GM12878 (cell line): ENCODE data around the gene SIMC1. TPM values are rescaled to one million over a fixed set of nuclear protein-coding genes. Genes with fewer than 3 reads are reported as not detected.

Experiments used
- ATAC-seq: fragments of 200-7000 bp; cut with Tn5 transposase; 3 replicates; pipeline ENCODE4 v1.9.1; 2020; ENCODE audit warnings: mild to moderate bottlenecking, moderate library complexity
- BruUV-seq: library from RNA; stranded (reverse); fragments of 400-500 nt; replicated peaks from 2 replicates; lab custom pipeline; 2021; lab: Mats Ljungman, UMichigan
- CTCF ChIA-PET: fragments of 300-600 bp; sonication (Branson Sonifier 250); formaldehyde crosslinking; extraction: SDS; loops from one replicate; lab custom pipeline; 2021; ENCODE audit warnings: inconsistent platforms; lab: Yijun Ruan, JAX
- POLR2A ChIA-PET: fragments of 350-600 bp; formaldehyde crosslinking; extraction: SDS; loops from one replicate; lab custom pipeline; 2021; ENCODE audit warnings: inconsistent platforms; lab: Charles Lee
- RAD21 ChIA-PET: fragments of 300-600 bp; sonication (Branson Sonifier 250); formaldehyde crosslinking; loops from one replicate; lab custom pipeline; 2023; ENCODE audit warnings: antibody characterized with exemption; ENCODE audit not compliant: unreplicated experiment; lab: Charles Lee
- SMC1A ChIA-PET: fragments of 300-600 bp; sonication (Branson Sonifier 250); formaldehyde crosslinking; loops from one replicate; lab custom pipeline; 2023; ENCODE audit not compliant: unreplicated experiment, uncharacterized antibody; lab: Charles Lee
- DNase-seq: peaks from one replicate; pipeline ENCODE4 v3.0.0-alpha.2; 2011; ENCODE audit warnings: low read depth, low spot score
- FAIRE-seq: peaks from 3 replicates; lab custom pipeline; 2011; peaks lifted over from hg19 to GRCh38; lab: Jason Lieb, UNC
- H2AFZ ChIP-seq: 2 replicates; pipeline ENCODE4 v1.6.0; 2011; ENCODE audit warnings: low read depth, low read length, control low read depth; ENCODE audit not compliant: control insufficient read depth
- H3K27ac ChIP-seq: 2 replicates; pipeline ENCODE4 v1.5.1; 2011; ENCODE audit warnings: control low read depth; ENCODE audit not compliant: control insufficient read depth, insufficient read depth
- H3K27me3 ChIP-seq, 2 experiments: replicated peaks in 1 of 2; 2 replicates each; pipeline versions ENCODE4 v1.6.0 to v1.6.1; 2011; ENCODE audit warnings: low read length in 1 of 2; ENCODE audit not compliant: control insufficient read depth in 2 of 2, insufficient read depth in 2 of 2
- H3K36me3 ChIP-seq, 2 experiments: 2 replicates each; pipeline ENCODE4 v1.5.1; 2011; ENCODE audit warnings: low read length in 1 of 2; ENCODE audit not compliant: control insufficient read depth in 2 of 2, insufficient read depth in 2 of 2
- H3K4me1 ChIP-seq: 2 replicates; pipeline ENCODE4 v1.6.1; 2011; ENCODE audit warnings: mild to moderate bottlenecking, low read length, moderate library complexity, mixed read lengths; ENCODE audit not compliant: control insufficient read depth, insufficient read depth
- H3K4me2 ChIP-seq: 2 replicates; pipeline ENCODE4 v1.6.0; 2011; ENCODE audit warnings: control low read depth; ENCODE audit not compliant: control insufficient read depth, insufficient read depth
- H3K4me3 ChIP-seq: fragments of 200-600 bp; sonication (generic); 2 replicates; pipeline ENCODE4 v1.5.1; 2016
- H3K79me2 ChIP-seq: 2 replicates; pipeline ENCODE4 v1.6.0; 2011; ENCODE audit warnings: low read length; ENCODE audit not compliant: control insufficient read depth, insufficient read depth
- H3K9ac ChIP-seq: 2 replicates; pipeline ENCODE4 v1.8.0; 2011; ENCODE audit warnings: low read length, control low read depth, mixed read lengths; ENCODE audit not compliant: control insufficient read depth, insufficient read depth
- H3K9me3 ChIP-seq: replicated peaks from 3 replicates; pipeline ENCODE4 v1.5.1; 2011; ENCODE audit warnings: mild to moderate bottlenecking, low read length; ENCODE audit not compliant: control insufficient read depth, insufficient read depth
- H4K20me1 ChIP-seq: 2 replicates; pipeline ENCODE4 v1.6.0; 2011; ENCODE audit not compliant: control insufficient read depth, insufficient read depth
- ATF2 ChIP-seq: IDR thresholded peaks from 2 replicates; pipeline ENCODE4 v1.6.1; 2012; ENCODE audit warnings: low read length, inconsistent platforms
- BRCA1 ChIP-seq: IDR thresholded peaks from 2 replicates; pipeline ENCODE4 v1.6.1; 2011; ENCODE audit warnings: low read depth, low read length, improper control_type of control experiment
- ETV6 ChIP-seq, 2 experiments: fragments of 450-650 bp in 1 of 2; IDR thresholded peaks in 1 of 2; conservative IDR thresholded peaks in 1 of 2; 2 replicates each; pipeline ENCODE4 v1.6.1; 2014; ENCODE audit warnings: antibody characterized with exemption in 1 of 2, borderline replicate concordance in 1 of 2, low read depth in 1 of 2, mild to moderate bottlenecking in 1 of 2, moderate library complexity in 1 of 2
- HDAC2 ChIP-seq: fragments of 200-600 bp; sonication (generic); IDR thresholded peaks from 2 replicates; pipeline ENCODE4 v1.6.1; 2017
- MTA2 ChIP-seq: fragments of 450-650 bp; IDR thresholded peaks from 2 replicates; pipeline ENCODE4 v1.6.1; 2016; ENCODE audit warnings: low read depth, mild to moderate bottlenecking, moderate library complexity
- POLR2AphosphoS5 ChIP-seq: IDR thresholded peaks from 2 replicates; pipeline ENCODE4 v1.6.1; 2011; ENCODE audit warnings: mild to moderate bottlenecking, low read length, inconsistent platforms
- RELB ChIP-seq: fragments of 450-650 bp; IDR thresholded peaks from 2 replicates; pipeline ENCODE4 v1.6.1; 2017; ENCODE audit warnings: low read depth, mild to moderate bottlenecking, moderate library complexity
- SPI1 ChIP-seq: IDR thresholded peaks from 2 replicates; pipeline ENCODE4 v1.6.1; 2011; ENCODE audit warnings: low read depth, mild to moderate bottlenecking, low read length, moderate library complexity, borderline replicate concordance; ENCODE audit not compliant: insufficient read depth
- USF1 ChIP-seq: IDR thresholded peaks from 2 replicates; pipeline ENCODE4 v1.6.1; 2011; ENCODE audit warnings: borderline replicate concordance, low read depth, mild to moderate bottlenecking, moderate library complexity, mixed read lengths, low read length; ENCODE audit not compliant: insufficient read depth; ENCODE audit errors: extremely low read length
- WGBS: methylation state at CpG from one replicate; pipeline ENCODE4 v1.1.6; 2016; ENCODE audit warnings: low lambda C conversion rate; ENCODE audit not compliant: insufficient replicate concordance, insufficient coverage; ENCODE audit errors: missing lambda C conversion rate; 5-methylcytosine and 5-hydroxymethylcytosine counted together
- in situ Hi-C: fragments of 300-500 bp; cut with MboI; formaldehyde crosslinking; loops from 9 replicates; pipeline ENCODE4 v1.14.3; 2018; ENCODE audit warnings: mixed read lengths
- intact Hi-C: fragments of 100-400 bp; cut with micrococcal nuclease; formaldehyde crosslinking; loops from one replicate; pipeline ENCODE4 v1.14.2; 2022; ENCODE audit not compliant: unreplicated experiment
- polyA plus RNA-seq, 11 experiments: library from polyadenylated mRNA; depleted of rRNA in 4 of 11; unstranded in 6 of 11; stranded (reverse) in 5 of 11; fragments of >200 nt; fragmentation: Nextera tagmentation in 4 of 11; fragmentation: Illumina TruSeq in 1 of 11; extraction: Ambion mirVana in 4 of 11; extraction: Trizol in 1 of 11; gene quantifications; 1 replicate in 1 of 11; 2 replicates in 10 of 11; pipeline versions ENCODE4 v1.2.1 to v1.2.3, GENCODE V29; 2011 to 2016; ENCODE audit warnings: inconsistent platforms in 2 of 11, missing spikeins in 2 of 11, low read depth in 1 of 11
- total RNA-seq, 4 experiments: library from RNA; depleted of rRNA in 3 of 4; stranded (reverse); fragments of >200 nt in 3 of 4; fragmentation: Illumina TruSeq in 1 of 4; extraction: Trizol in 1 of 4; gene quantifications; 2 replicates each; pipeline versions ENCODE4 v1.2.1 to v1.2.3, GENCODE V29; 2013 to 2021

SIMC1 gene
- total and polyA plus RNA-seq, 10 of the 15 experiments (the other 5 are each of a cell fraction or from before 2014, with no cell fraction given): 3.0 to 16.5 (median 10.4) TPM

GRCh38 chr5:176379881-176380280 lies 141.7 kb downstream of the SIMC1 start:
- H3K9ac ChIP-seq: no peak overlapping the region
- TF ChIP-seq SPI1 (peak; percentile 84), USF1 (no peak)
- TF ChIP-seq, all 136 proteins: peak for 1
- ATAC-seq (peak; percentile 87), FAIRE-seq (peak; percentile 68), DNase-seq (no peak)
- H2AFZ ChIP-seq: no peak overlapping the region
- no peaks in the 10 kb centered on the region for H3K4me1 ChIP-seq
- H4K20me1 ChIP-seq: no peaks in the 10 kb centered on the region
- H3K36me3 ChIP-seq: peaks cover 8 to 21% of the 10 kb centered on the region in 2 experiments; a peak in 3 of 4 replicates
- no TSS peak for BruUV-seq
- intact Hi-C loops: loop anchor here (10.0 kb wide), 1 partner anchor 155 kb away; the partner anchor contains the start of gene RNF44
- CTCF ChIA-PET: no interaction called here
- SMC1A ChIA-PET: interaction anchor here (1.2 kb wide), 1 partner anchor 18 kb away, joined by 7 read pairs; the partner anchor contains the start of gene KIAA1191
- H3K27me3 ChIP-seq: no peaks in the 10 kb centered on the region
- in situ Hi-C loops: no loop called here
- H3K4me2 ChIP-seq: no peak overlapping the region
- H3K4me3 ChIP-seq: no peak overlapping the region
- RAD21 ChIA-PET: interaction anchor here (1.0 to 1.5 kb wide), 2 partner anchors 9 to 18 kb away, joined by 3 to 4 read pairs; partner anchors contain the start of gene KIAA1191
- no peaks in the 10 kb centered on the region; the same call in 2 of the 3 replicates for H3K9me3 ChIP-seq
- H3K79me2 ChIP-seq: no peaks in the 10 kb centered on the region
- 45% methylated on average over 3 of the region's 3 CpGs for WGBS
- POLR2A ChIA-PET: interaction anchor here (1.0 to 1.5 kb wide), 4 partner anchors 9 to 26 kb away, joined by 3 to 7 read pairs (median 4); partner anchors contain the start of genes HIGD2A and NOP16
- no peak overlapping the region for H3K27ac ChIP-seq

- no peak for FAIRE-seq
- DNase-seq: no peak
- Histone ChIP-seq H3K4me3 (no peak overlapping the region), H3K79me2 (peaks cover 15% of the 10 kb centered on the region), H3K36me3 (peaks cover 21 to 25% of the 10 kb centered on the region in 2 experiments), H2AFZ (no peak overlapping the region), H4K20me1 (peaks cover 3% of the 10 kb centered on the region; the same call in 1 of the 2 replicates), H3K4me2 (no peak overlapping the region), H3K27me3 (no peaks in the 10 kb centered on the region), H3K27ac (no peak overlapping the region), H3K9me3 (no peaks in the 10 kb centered on the region; the same call in 2 of the 3 replicates), H3K9ac (no peak overlapping the region)
- ATAC-seq: no peak
- RAD21 ChIA-PET: no interaction called here
- BruUV-seq: no TSS peak
- intact Hi-C loops: loop anchor here (10.0 kb wide), 1 partner anchor 153 kb away; the partner anchor contains the start of gene RNF44
- SMC1A ChIA-PET: interaction anchor here (1.0 kb wide), 1 partner anchor 54 kb away, joined by 3 read pairs; no protein-coding TSS in a partner anchor
- CTCF ChIA-PET: no interaction called here
- 98% methylated on average over 3 of the region's 3 CpGs for WGBS
- in situ Hi-C loops: no loop called here
- POLR2A ChIA-PET: no interaction called here
- no peak for TF ChIP-seq BRCA1
- no peak for TF ChIP-seq MTA2
- TF ChIP-seq POLR2AphosphoS5: no peak
- TF ChIP-seq RELB: no peak
- TF ChIP-seq HDAC2: no peak
- TF ChIP-seq ETV6 (conservative IDR thresholded peaks at IDR 0.05 in 1 of 2, IDR thresholded peaks at IDR 0.05 in 1 of 2; ENCODE audit: borderline replicate concordance in 1 of 2, low read depth in 1 of 2): no peak
- TF ChIP-seq ATF2: no peak
- TF ChIP-seq, all 136 proteins: peak for 0
- peaks cover under 1% of the 10 kb centered on the region; the same call in 1 of the 2 replicates for H3K4me1 ChIP-seq
These were observed 143.2 kb downstream of the SIMC1 start for GRCh38 chr5:176381423-176381822.
